22Rv1 (cell line): ENCODE data around the gene CLRN3.
A peak's percentile ranks its signal among the peaks of the same experiment; 100 is the strongest.

Experiments used
- H3K27ac ChIP-seq: fragments of 450-650 bp; 2 replicates; pipeline ENCODE4 v1.5.1; 2017
- ZFX ChIP-seq: fragments of 450-650 bp; IDR thresholded peaks from 2 replicates; pipeline ENCODE4 v1.6.1; 2017; ENCODE audit warnings: antibody characterized with exemption, borderline replicate concordance
- TF ChIP-seq, protein P1 (sequence below): fragments of 450-650 bp; IDR thresholded peaks from 2 replicates; pipeline ENCODE4 v1.5.1; 2017; ENCODE audit warnings: mild to moderate bottlenecking

Gene CLRN3

DNA sequence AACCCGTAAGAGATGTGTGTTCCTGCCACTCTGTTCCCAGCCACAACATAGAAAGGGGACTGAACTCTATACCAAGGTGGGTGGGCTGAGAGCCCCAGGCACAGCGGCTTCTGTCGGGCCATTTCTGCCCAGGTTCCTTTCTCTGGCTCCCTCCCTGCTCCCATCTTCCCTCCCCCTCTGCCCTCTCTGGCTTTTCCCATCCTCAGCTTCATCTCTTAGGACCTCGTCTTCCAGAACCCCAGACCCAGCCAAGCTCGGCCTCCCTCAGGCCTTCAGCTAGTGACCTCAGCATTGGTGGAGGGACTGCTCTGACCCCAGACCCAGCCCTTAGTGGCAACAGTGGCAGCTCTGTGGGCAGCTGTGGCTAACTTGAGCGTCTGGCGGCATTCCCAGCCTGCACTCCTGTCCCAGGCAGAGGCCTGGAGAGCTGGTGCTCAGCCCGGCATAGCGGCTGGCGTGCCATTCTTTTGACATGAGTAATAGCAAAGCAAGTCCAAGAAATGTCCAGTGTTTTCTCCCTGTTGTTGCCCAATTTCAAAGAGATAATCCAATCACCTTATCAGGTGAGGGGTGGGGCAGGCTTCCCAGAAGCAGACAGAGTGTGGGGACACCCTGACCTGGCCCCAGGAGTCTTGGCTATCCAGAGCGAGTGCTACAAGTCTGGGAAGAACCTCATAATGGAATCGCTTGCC, 30.1 kb upstream of the CLRN3 start:
- H3K27ac ChIP-seq = no peak overlapping the region
- TF ChIP-seq, protein P1, sequence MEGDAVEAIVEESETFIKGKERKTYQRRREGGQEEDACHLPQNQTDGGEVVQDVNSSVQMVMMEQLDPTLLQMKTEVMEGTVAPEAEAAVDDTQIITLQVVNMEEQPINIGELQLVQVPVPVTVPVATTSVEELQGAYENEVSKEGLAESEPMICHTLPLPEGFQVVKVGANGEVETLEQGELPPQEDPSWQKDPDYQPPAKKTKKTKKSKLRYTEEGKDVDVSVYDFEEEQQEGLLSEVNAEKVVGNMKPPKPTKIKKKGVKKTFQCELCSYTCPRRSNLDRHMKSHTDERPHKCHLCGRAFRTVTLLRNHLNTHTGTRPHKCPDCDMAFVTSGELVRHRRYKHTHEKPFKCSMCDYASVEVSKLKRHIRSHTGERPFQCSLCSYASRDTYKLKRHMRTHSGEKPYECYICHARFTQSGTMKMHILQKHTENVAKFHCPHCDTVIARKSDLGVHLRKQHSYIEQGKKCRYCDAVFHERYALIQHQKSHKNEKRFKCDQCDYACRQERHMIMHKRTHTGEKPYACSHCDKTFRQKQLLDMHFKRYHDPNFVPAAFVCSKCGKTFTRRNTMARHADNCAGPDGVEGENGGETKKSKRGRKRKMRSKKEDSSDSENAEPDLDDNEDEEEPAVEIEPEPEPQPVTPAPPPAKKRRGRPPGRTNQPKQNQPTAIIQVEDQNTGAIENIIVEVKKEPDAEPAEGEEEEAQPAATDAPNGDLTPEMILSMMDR = no peak
- no peak for TF ChIP-seq ZFX

DNA sequence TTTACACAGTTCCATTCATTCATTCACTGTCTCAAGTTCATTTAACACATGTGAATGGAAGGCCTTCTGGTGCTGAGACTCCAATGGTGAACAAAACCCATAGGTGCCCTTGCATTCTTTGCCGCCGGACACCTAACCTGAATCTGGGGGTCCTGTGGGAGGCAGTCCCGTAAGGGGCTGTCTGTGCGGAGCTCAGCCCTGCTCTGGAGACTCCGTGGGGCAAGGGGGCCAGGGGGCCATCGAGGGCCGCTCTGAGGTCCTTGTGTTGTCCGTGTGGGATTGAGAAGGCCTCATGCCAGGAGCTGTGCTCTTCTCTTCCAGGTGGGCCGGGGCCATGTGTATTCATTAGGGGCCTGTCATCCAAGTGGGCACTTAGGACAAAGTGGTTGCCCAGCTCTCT, 29.5 kb upstream of the CLRN3 start:
- no peak overlapping the region for H3K27ac ChIP-seq
- TF ChIP-seq, protein P1 = no peak
- TF ChIP-seq ZFX = no peak

DNA sequence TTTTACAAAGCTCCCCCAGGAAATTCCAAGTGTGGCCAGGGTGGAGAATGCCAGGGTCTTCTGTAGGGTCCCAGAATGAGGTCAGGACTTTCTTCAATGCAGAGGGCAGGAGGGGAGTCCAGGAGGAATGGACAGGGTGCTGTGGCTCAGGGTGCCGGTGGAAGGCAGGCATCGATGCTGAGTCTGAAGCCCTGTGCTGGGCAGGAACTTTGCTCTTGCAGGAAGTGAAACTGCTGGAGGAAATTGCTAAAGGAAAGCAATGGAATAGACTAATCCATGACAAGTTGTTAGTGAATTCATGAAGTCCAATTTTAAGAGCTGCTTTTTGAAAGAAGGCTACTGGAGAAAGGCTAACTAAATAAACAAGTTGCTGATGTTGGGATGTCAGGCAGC, 29.0 kb upstream of the CLRN3 start:
- H3K27ac ChIP-seq = no peak overlapping the region
- TF ChIP-seq ZFX = no peak
- TF ChIP-seq, protein P1 = no peak

DNA sequence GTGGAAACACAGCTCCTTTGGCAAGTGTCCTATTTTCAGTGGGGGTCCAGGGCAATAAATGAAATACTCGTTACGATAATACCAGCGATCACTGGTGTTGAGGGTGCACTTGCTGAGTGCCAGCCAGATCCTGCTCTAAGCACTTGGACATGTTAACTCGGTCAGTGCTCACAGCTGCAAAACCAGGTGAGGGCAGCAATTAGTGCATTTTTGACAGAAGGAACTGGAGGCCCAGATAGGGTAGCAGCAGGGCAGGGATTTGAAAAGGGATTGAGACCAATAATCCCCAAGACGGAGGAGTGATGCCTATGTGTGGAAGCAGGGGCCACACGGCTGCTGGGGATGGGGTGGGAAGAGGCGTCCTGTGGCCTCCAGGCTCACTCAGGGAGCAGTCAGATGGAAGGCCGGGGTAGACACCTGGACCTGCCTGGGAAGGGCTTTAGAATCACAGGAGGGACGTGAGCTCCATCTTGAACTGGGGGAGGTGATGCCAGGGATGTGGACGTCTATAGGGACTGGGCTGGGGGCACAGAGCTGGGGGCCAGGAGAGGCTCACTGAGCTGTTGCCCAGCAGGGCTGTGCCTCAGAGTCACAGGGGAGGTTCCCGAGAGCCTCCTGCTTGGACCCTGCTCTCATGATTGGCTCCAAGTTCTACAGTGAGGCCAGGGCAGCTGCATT, 28.5 kb upstream of the CLRN3 start:
- no peak overlapping the region for H3K27ac ChIP-seq
- no peak for TF ChIP-seq ZFX
- TF ChIP-seq, protein P1 = no peak

DNA sequence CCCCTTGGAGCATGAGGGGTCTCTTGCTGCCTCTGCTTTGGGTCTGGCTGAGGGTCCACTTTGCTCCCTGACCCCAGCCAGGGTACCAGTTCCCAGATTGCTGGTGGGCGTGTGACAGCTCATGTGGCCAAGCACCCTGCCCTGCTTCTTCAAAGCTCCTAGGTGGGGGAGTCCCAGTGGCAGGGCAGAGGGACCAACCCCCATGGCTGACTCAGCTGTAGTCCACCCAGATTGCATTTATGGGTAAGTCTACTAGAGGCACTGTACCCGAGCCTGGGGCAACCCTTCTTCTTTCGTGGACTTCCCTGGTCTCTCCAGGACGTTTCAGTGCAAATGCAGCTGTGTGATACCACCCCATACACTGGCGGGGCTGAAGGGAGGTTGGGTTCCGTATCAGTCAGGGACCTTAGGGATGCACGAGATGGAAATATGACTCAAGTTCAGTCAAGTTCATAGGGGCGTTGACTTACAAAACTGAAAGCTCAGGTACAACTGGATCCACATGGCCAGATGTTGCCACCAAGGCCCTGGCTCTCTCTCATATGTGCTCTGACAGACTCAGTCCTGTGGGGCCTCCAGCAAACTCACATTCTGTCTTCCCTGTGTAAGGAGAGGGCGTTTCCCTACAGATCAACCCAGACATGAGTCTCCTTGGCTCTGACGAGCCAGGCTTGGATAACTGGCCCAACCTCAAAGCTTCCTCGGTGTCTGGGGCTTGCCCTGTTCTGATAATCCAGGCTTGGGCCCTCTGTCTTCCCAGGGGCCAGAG, 27.7 kb upstream of the CLRN3 start:
- TF ChIP-seq, protein P1 = no peak
- TF ChIP-seq ZFX = no peak
- no peak overlapping the region for H3K27ac ChIP-seq

DNA sequence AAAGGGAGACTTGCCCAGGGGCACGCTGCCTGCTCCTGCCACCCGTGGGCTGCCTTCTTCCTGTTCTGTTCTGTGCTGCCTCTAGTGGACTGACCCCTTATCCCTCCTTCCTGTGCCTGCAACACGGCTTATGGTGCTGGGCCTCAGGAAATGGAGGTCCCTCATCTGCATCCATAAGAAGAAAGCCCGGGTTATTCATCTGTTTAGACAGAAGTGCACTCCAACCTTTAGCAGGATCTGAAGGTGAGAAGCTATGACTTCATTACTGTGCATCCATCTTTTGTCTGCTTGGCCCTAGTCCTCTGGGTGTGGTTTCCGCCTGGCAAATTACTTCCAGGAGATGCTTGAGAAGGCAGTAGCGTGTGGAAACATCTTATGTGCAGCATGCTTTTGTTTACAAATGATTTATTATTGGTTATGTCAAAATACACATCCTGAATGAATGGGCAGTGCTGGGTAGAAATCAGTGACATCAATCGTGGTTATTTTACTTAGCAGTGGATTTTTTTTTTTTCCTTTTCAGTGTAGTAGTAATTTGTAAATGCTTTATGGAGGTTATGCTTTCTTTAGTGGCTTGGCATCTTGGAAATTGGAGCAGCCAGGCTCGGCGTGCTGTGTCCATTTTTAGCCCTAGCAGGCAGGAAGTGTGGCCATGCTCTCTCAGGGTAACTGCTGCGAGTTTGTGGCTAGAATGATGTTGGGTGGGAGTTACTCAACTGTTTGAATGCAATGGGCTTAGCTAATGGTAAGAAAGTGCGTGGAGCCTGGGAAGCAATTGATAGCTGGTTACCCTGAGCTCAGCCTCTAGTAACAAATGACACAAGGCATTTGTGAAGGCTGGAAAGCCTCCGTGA, 26.9 kb upstream of the CLRN3 start:
- H3K27ac ChIP-seq = no peak overlapping the region
- TF ChIP-seq, protein P1 = peak; percentile 29
- TF ChIP-seq ZFX = no peak
